H1 (cell line): ENCODE results near the gene PRKCA. TPM values are rescaled to one million over a fixed set of nuclear protein-coding genes. Genes with fewer than 3 reads are reported as not detected.

Experiments
- CTCF ChIA-PET: fragments of 300-600 bp; sonication (Branson Sonifier 250); formaldehyde crosslinking; loops from one replicate; lab custom pipeline; 2021; ENCODE audit not compliant: partially characterized antibody; lab: Charles Lee
- POLR2A ChIA-PET: fragments of 300-600 bp; sonication (Branson Sonifier 250); formaldehyde crosslinking; loops from one replicate; lab custom pipeline; 2021; ENCODE audit warnings: inconsistent platforms; ENCODE audit not compliant: partially characterized antibody; lab: Charles Lee
- DNase-seq, 2 experiments: peaks; one replicate each; pipeline versions ENCODE4 v3.0.0 to v3.0.0-alpha.2; 2010 to 2022; ENCODE audit warnings: low spot score in 2 of 2, low read depth in 1 of 2, mixed read lengths in 1 of 2
- FAIRE-seq: peaks from 2 replicates; lab custom pipeline; 2011; peaks lifted over from hg19 to GRCh38; lab: Jason Lieb, UNC
- H2AFZ ChIP-seq: 2 replicates; pipeline ENCODE4 v1.8.1; 2012; ENCODE audit warnings: low read length, inconsistent platforms
- H2AK5ac ChIP-seq: 2 replicates; pipeline ENCODE4 v1.6.1; 2013; ENCODE audit warnings: low read depth, low read length
- H2BK120ac ChIP-seq: replicated peaks from 2 replicates; pipeline ENCODE3; 2013; ENCODE audit warnings: low read depth, low read length, inconsistent platforms
- H2BK12ac ChIP-seq: 2 replicates; pipeline ENCODE4 v1.6.1; 2013; ENCODE audit warnings: low read depth, low read length
- H2BK15ac ChIP-seq: 2 replicates; pipeline ENCODE4 v1.6.1; 2013; ENCODE audit warnings: low read length
- H2BK20ac ChIP-seq: 2 replicates; pipeline ENCODE4 v1.6.1; 2013; ENCODE audit warnings: low read length
- H2BK5ac ChIP-seq: 2 replicates; pipeline ENCODE4 v1.6.1; 2013; ENCODE audit warnings: low read depth, low read length
- H3K14ac ChIP-seq: 2 replicates; pipeline ENCODE4 v1.6.1; 2013; ENCODE audit warnings: inconsistent platforms; ENCODE audit not compliant: insufficient read length
- H3K18ac ChIP-seq: 2 replicates; pipeline ENCODE4 v1.6.1; 2013; ENCODE audit warnings: low read length; ENCODE audit errors: extremely low read depth
- H3K23ac ChIP-seq: 2 replicates; pipeline ENCODE4 v1.6.1; 2013; ENCODE audit warnings: inconsistent platforms; ENCODE audit not compliant: insufficient read length
- H3K23me2 ChIP-seq: 2 replicates; pipeline ENCODE4 v1.6.1; 2013; ENCODE audit warnings: low read depth, low read length
- H3K27ac ChIP-seq: 2 replicates; pipeline ENCODE4 v1.6.1; 2011; ENCODE audit warnings: low read depth, low read length, inconsistent platforms
- H3K27me3 ChIP-seq, 4 experiments: replicated peaks in 1 of 4; 1 replicate in 1 of 4; 2 replicates in 3 of 4; pipeline versions ENCODE4 v1.6.1 to v1.8.1; 2011 to 2013; ENCODE audit warnings: low read length in 3 of 4, mild to moderate bottlenecking in 3 of 4, inconsistent platforms in 2 of 4, mixed read lengths in 2 of 4, moderate library complexity in 1 of 4; ENCODE audit not compliant: control insufficient read depth in 3 of 4, insufficient read depth in 3 of 4; ENCODE audit errors: extremely low read depth in 1 of 4
- H3K36me3 ChIP-seq, 4 experiments: 2 replicates each; pipeline versions ENCODE4 v1.6.1 to v1.8.1; 2011 to 2013; ENCODE audit warnings: mild to moderate bottlenecking in 4 of 4, low read length in 3 of 4, moderate library complexity in 2 of 4, control low read depth in 1 of 4, inconsistent platforms in 1 of 4; ENCODE audit not compliant: insufficient read depth in 4 of 4, control insufficient read depth in 2 of 4
- H3K4ac ChIP-seq: replicated peaks from 2 replicates; pipeline ENCODE3; 2013; ENCODE audit warnings: low read length, low read depth, mixed read lengths, inconsistent platforms; ENCODE audit not compliant: insufficient read length
- H3K4me1 ChIP-seq, 4 experiments: replicated peaks in 1 of 4; 1 replicate in 1 of 4; 2 replicates in 3 of 4; pipeline versions ENCODE4 v1.6.1 to v1.8.1; 2011 to 2013; ENCODE audit warnings: low read length in 3 of 4, inconsistent platforms in 2 of 4, mixed read lengths in 1 of 4; ENCODE audit not compliant: insufficient read depth in 4 of 4, control insufficient read depth in 3 of 4
- H3K4me2 ChIP-seq, 2 experiments: 2 replicates each; pipeline versions ENCODE4 v1.6.1 to v1.8.1; 2011 to 2013; ENCODE audit warnings: low read depth in 2 of 2, low read length in 2 of 2, control low read depth in 1 of 2, inconsistent platforms in 1 of 2, mild to moderate bottlenecking in 1 of 2; ENCODE audit not compliant: insufficient read depth in 1 of 2
- H3K4me3 ChIP-seq, 4 experiments: fragments of 200-600, 300-600 bp in 1 of 4; sonication (generic), shearing (Covaris generic), sonication (Bioruptor Twin) in 1 of 4; 2 replicates each; pipeline versions ENCODE4 v1.5.1 to v1.8.1; 2011 to 2016; ENCODE audit warnings: low read length in 4 of 4, low read depth in 3 of 4, control low read depth in 2 of 4, inconsistent platforms in 2 of 4, mild to moderate bottlenecking in 2 of 4, mixed read lengths in 1 of 4, moderate library complexity in 1 of 4; ENCODE audit not compliant: insufficient read depth in 2 of 4; ENCODE audit errors: extremely low read depth in 1 of 4
- H3K56ac ChIP-seq: replicated peaks from 2 replicates; pipeline ENCODE3; 2013; ENCODE audit warnings: low read depth, mild to moderate bottlenecking, mixed read lengths, low read length, inconsistent platforms; ENCODE audit not compliant: insufficient read length
- H3K79me1 ChIP-seq: 2 replicates; pipeline ENCODE4 v1.6.1; 2013; ENCODE audit warnings: low read depth, low read length, control low read depth
- H3K79me2 ChIP-seq, 2 experiments: 2 replicates each; pipeline versions ENCODE4 v1.6.1 to v1.8.1; 2012 to 2013; ENCODE audit warnings: low read length in 2 of 2, mild to moderate bottlenecking in 2 of 2, inconsistent platforms in 1 of 2; ENCODE audit not compliant: insufficient read depth in 2 of 2, control insufficient read depth in 1 of 2
- H3K9ac ChIP-seq, 4 experiments: replicated peaks in 1 of 4; 1 replicate in 1 of 4; 2 replicates in 3 of 4; pipeline versions ENCODE4 v1.6.1 to v1.8.1; 2011 to 2013; ENCODE audit warnings: low read depth in 3 of 4, low read length in 3 of 4, control low read depth in 2 of 4, mild to moderate bottlenecking in 2 of 4, moderate library complexity in 2 of 4, inconsistent platforms in 1 of 4; ENCODE audit errors: extremely low read depth in 1 of 4
- H3K9me3 ChIP-seq, 2 experiments: 2 replicates each; pipeline versions ENCODE4 v1.6.1 to v1.8.1; 2012 to 2013; ENCODE audit warnings: mild to moderate bottlenecking in 2 of 2, moderate library complexity in 2 of 2, control low read depth in 1 of 2, inconsistent platforms in 1 of 2, low read depth in 1 of 2, low read length in 1 of 2, mixed read lengths in 1 of 2; ENCODE audit not compliant: insufficient read depth in 2 of 2
- H4K20me1 ChIP-seq, 2 experiments: replicated peaks in 1 of 2; 2 replicates each; pipeline versions ENCODE3 to v1.8.1; 2011 to 2013; ENCODE audit warnings: inconsistent platforms in 2 of 2, low read length in 2 of 2, mild to moderate bottlenecking in 1 of 2; ENCODE audit not compliant: insufficient read depth in 2 of 2, control insufficient read depth in 1 of 2
- H4K5ac ChIP-seq: 2 replicates; pipeline ENCODE4 v1.6.1; 2013; ENCODE audit warnings: low read length, low read depth, mixed read lengths, inconsistent platforms; ENCODE audit not compliant: insufficient read length
- H4K8ac ChIP-seq: 2 replicates; pipeline ENCODE4 v1.8.0; 2013; ENCODE audit warnings: mild to moderate bottlenecking, moderate library complexity, low read length, inconsistent platforms; ENCODE audit not compliant: insufficient read depth; ENCODE audit errors: extremely low read depth
- H4K91ac ChIP-seq: replicated peaks from 2 replicates; pipeline ENCODE3; 2013; ENCODE audit warnings: low read length, mixed read lengths, inconsistent platforms; ENCODE audit not compliant: insufficient read length
- ASH2L ChIP-seq: fragments of 200-600, 300-600 bp; sonication (generic); IDR thresholded peaks from one replicate; pipeline ENCODE4 v1.7.1; 2017; ENCODE audit warnings: low read length
- BACH1 ChIP-seq: IDR thresholded peaks from 2 replicates; pipeline ENCODE4 v1.6.1; 2012; ENCODE audit warnings: low read length, improper control_type of control experiment
- E2F6 ChIP-seq: IDR thresholded peaks from 2 replicates; pipeline ENCODE4 v1.6.1; 2012; ENCODE audit warnings: inconsistent platforms
- KDM4A ChIP-seq: IDR thresholded peaks from one replicate; pipeline ENCODE4 v1.7.1; 2012; ENCODE audit warnings: low read depth, mild to moderate bottlenecking, moderate library complexity, low read length, inconsistent platforms; ENCODE audit not compliant: severe bottlenecking
- NANOG ChIP-seq: IDR thresholded peaks from 2 replicates; pipeline ENCODE4 v1.6.1; 2011; ENCODE audit warnings: low read length, low read depth, mild to moderate bottlenecking, inconsistent platforms; ENCODE audit not compliant: insufficient read depth, poor library complexity, severe bottlenecking
- NRF1 ChIP-seq: IDR thresholded peaks from 2 replicates; pipeline ENCODE4 v1.6.1; 2011; ENCODE audit warnings: mild to moderate bottlenecking, low read depth, low read length, improper control_type of control experiment
- POLR2AphosphoS5 ChIP-seq: IDR thresholded peaks from 2 replicates; pipeline ENCODE4 v1.6.1; 2011; ENCODE audit warnings: low read depth, low read length
- RAD21 ChIP-seq, 2 experiments: IDR thresholded peaks in 1 of 2; conservative IDR thresholded peaks in 1 of 2; 2 replicates each; pipeline ENCODE4 v1.6.1; 2011; ENCODE audit warnings: low read depth in 2 of 2, low read length in 2 of 2, improper control_type of control experiment in 1 of 2, inconsistent platforms in 1 of 2, mild to moderate bottlenecking in 1 of 2, moderate library complexity in 1 of 2
- SRF ChIP-seq: IDR thresholded peaks from 2 replicates; pipeline ENCODE4 v1.6.1; 2011; ENCODE audit warnings: mild to moderate bottlenecking, low read depth, low read length, moderate library complexity
- TAF1 ChIP-seq: IDR thresholded peaks from 2 replicates; pipeline ENCODE4 v1.6.1; 2011; ENCODE audit warnings: mild to moderate bottlenecking, low read depth, low read length
- WGBS, 2 experiments: shearing (Covaris generic) in 1 of 2; methylation state at CpG; one replicate each; pipeline versions ENCODE4 v1.1.6 to v1.1.7; 2013 to 2015; ENCODE audit warnings: low lambda C conversion rate in 2 of 2, mixed read lengths in 2 of 2, inconsistent platforms in 1 of 2, low coverage in 1 of 2, missing lambda C conversion rate in 1 of 2; ENCODE audit not compliant: insufficient replicate concordance in 2 of 2, insufficient coverage in 1 of 2, insufficient read length in 1 of 2; ENCODE audit errors: extremely low coverage in 1 of 2, missing lambda C conversion rate in 1 of 2; 5-methylcytosine and 5-hydroxymethylcytosine counted together
- polyA plus RNA-seq, 7 experiments: library from polyadenylated mRNA; depleted of rRNA in 3 of 7; stranded (reverse) in 5 of 7; unstranded in 2 of 7; fragments of >200 nt in 5 of 7; fragments of 200-250 nt in 2 of 7; gene quantifications; 1 replicate in 5 of 7; 2 replicates in 1 of 7; 4 replicates in 1 of 7; pipeline versions ENCODE4 v1.2.1 to v1.2.3, GENCODE V29; 2011 to 2013; ENCODE audit warnings: missing spikeins in 2 of 7, mixed read lengths in 2 of 7
- total RNA-seq: library from RNA; stranded (reverse); fragmentation: NEBNext Ultra II Directional; extraction: Animal tissue kit (Norgen Biotek cat#: 25700); gene quantifications from 2 replicates; pipeline ENCODE4 v1.2.1, GENCODE V29; 2021

Gene PRKCA
- total and polyA plus RNA-seq, 2 of the 8 experiments (the other 6 are each of a cell fraction or from before 2014, with no cell fraction given): 5.8 to 17.8 TPM

- no peak for TF ChIP-seq BACH1
- no peak for TF ChIP-seq POLR2AphosphoS5
- TF ChIP-seq SRF: no peak
- TF ChIP-seq NANOG: no peak
- no peak for TF ChIP-seq ASH2L
- TF ChIP-seq NRF1: no peak
- no peak for TF ChIP-seq TAF1
- TF ChIP-seq KDM4A: no peak
- no peak for TF ChIP-seq E2F6
- no peak for TF ChIP-seq RAD21 (IDR thresholded peaks at IDR 0.05 in 1 of 2, conservative IDR thresholded peaks at IDR 0.05 in 1 of 2; ENCODE audit: low read depth in 2 of 2, low read length in 2 of 2)
- Histone ChIP-seq H4K91ac (no peak overlapping the region), H3K4me1 (peaks cover 0 to 4% (median 2%) of the 10 kb centered on the region in 4 experiments; a peak in 4 of 7 replicates), H2AFZ (no peak overlapping the region), H3K27ac (no peak overlapping the region), H2AK5ac (no peak overlapping the region; the same call in 1 of the 2 replicates), H3K79me2 (no peaks in the 10 kb centered on the region), H4K5ac (no peak overlapping the region), H3K27me3 (no peaks in the 10 kb centered on the region), H3K36me3 (no peaks in the 10 kb centered on the region), H3K9me3 (no peaks in the 10 kb centered on the region), H3K14ac (no peak overlapping the region), H2BK20ac (no peak overlapping the region), H2BK15ac (no peak overlapping the region), H3K56ac (no peak overlapping the region), H3K18ac (no peak overlapping the region), H2BK12ac (no peak overlapping the region), H4K20me1 (no peaks in the 10 kb centered on the region), H3K23ac (no peak overlapping the region), H3K4me2 (no peak overlapping the region), H3K4me3 (no peak overlapping the region), H2BK5ac (no peak overlapping the region), H4K8ac (no peak overlapping the region), H3K9ac (no peak overlapping the region), H2BK120ac (no peak overlapping the region), H3K23me2 (no peaks in the 10 kb centered on the region), H3K79me1 (peaks cover 2% of the 10 kb centered on the region; the same call in 1 of the 2 replicates), H3K4ac (no peak overlapping the region)
- no peak for DNase-seq
- CTCF ChIA-PET: interaction anchor here (1.2 to 1.5 kb wide), 3 partner anchors 8 to 31 kb away, joined by 4 to 9 read pairs (median 4); no protein-coding TSS in a partner anchor
- POLR2A ChIA-PET: interaction anchor here (1.7 kb wide), 1 partner anchor 11 kb away, joined by 4 read pairs; no protein-coding TSS in a partner anchor
- no peak for FAIRE-seq
- WGBS, 2 experiments: 86% methylated on average over 3 of the region's 3 CpGs; no CpG with 5 or more reads in 1 of the 2 experiments
Observed at GRCh38 chr17:66522591-66523272, 220.3 kb downstream of the PRKCA start.
